GM06990 (cell line): ENCODE data around the gene KCNJ11.

ENCODE experiments used
- DNase-seq: peaks from one replicate; pipeline ENCODE4 v3.0.0-alpha.2; 2011; ENCODE audit not compliant: insufficient read length; ENCODE audit errors: extremely low read depth
- H3K27me3 ChIP-seq: replicated peaks from 2 replicates; pipeline ENCODE4 v1.6.0; 2011; ENCODE audit warnings: low read length; ENCODE audit not compliant: control insufficient read depth, insufficient read depth
- H3K36me3 ChIP-seq: 2 replicates; pipeline ENCODE4 v1.5.1; 2011; ENCODE audit warnings: low read length; ENCODE audit not compliant: control insufficient read depth, insufficient read depth
- H3K4me3 ChIP-seq: replicated peaks from 2 replicates; pipeline ENCODE4 v1.5.1; 2011; ENCODE audit warnings: low read depth, mild to moderate bottlenecking, control low read depth, low read length
- TF ChIP-seq, protein P1 (sequence below): IDR thresholded peaks from 2 replicates; pipeline ENCODE4 v1.5.1; 2011; ENCODE audit warnings: low read length, control low read depth, mild to moderate bottlenecking, inconsistent platforms; ENCODE audit not compliant: insufficient read depth, poor library complexity, severe bottlenecking

KCNJ11 gene

GRCh38 chr11:17403980-17404759 lies 15.7 kb upstream of the KCNJ11 start:
- Histone ChIP-seq H3K4me3 (no peak overlapping the region), H3K36me3 (no peaks in the 10 kb centered on the region), H3K27me3 (no peaks in the 10 kb centered on the region)
- no peak for DNase-seq
- TF ChIP-seq, protein P1, sequence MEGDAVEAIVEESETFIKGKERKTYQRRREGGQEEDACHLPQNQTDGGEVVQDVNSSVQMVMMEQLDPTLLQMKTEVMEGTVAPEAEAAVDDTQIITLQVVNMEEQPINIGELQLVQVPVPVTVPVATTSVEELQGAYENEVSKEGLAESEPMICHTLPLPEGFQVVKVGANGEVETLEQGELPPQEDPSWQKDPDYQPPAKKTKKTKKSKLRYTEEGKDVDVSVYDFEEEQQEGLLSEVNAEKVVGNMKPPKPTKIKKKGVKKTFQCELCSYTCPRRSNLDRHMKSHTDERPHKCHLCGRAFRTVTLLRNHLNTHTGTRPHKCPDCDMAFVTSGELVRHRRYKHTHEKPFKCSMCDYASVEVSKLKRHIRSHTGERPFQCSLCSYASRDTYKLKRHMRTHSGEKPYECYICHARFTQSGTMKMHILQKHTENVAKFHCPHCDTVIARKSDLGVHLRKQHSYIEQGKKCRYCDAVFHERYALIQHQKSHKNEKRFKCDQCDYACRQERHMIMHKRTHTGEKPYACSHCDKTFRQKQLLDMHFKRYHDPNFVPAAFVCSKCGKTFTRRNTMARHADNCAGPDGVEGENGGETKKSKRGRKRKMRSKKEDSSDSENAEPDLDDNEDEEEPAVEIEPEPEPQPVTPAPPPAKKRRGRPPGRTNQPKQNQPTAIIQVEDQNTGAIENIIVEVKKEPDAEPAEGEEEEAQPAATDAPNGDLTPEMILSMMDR: no peak

GRCh38 chr11:17402486-17402885 lies 14.0 kb upstream of the KCNJ11 start:
- Histone ChIP-seq H3K4me3 (no peak overlapping the region), H3K36me3 (no peaks in the 10 kb centered on the region), H3K27me3 (no peaks in the 10 kb centered on the region)
- TF ChIP-seq, protein P1: no peak
- no peak for DNase-seq

GRCh38 chr11:17401841-17402240 lies 13.4 kb upstream of the KCNJ11 start:
- no peak overlapping the region for H3K4me3 ChIP-seq
- no peak for DNase-seq

GRCh38 chr11:17401316-17401715 lies 12.9 kb upstream of the KCNJ11 start:
- Histone ChIP-seq H3K36me3 (no peaks in the 10 kb centered on the region), H3K27me3 (no peaks in the 10 kb centered on the region), H3K4me3 (no peak overlapping the region)
- TF ChIP-seq, protein P1: no peak
- DNase-seq: no peak

More at GRCh38 chr11:17401841-17402240, 13.4 kb upstream of the KCNJ11 start:
- H3K36me3 ChIP-seq: no peaks in the 10 kb centered on the region
- H3K27me3 ChIP-seq: no peaks in the 10 kb centered on the region
- TF ChIP-seq, protein P1: no peak

- no peaks in the 10 kb centered on the region for H3K36me3 ChIP-seq
- no peak overlapping the region for H3K4me3 ChIP-seq
- peak; percentile 47 for DNase-seq
- TF ChIP-seq, protein P1: no peak
- no peaks in the 10 kb centered on the region for H3K27me3 ChIP-seq
Observed at GRCh38 chr11:17400048-17400775, 11.8 kb upstream of the KCNJ11 start.
